ENCODE data around the gene PLEKHA1.

PLEKHA1 gene

GRCh38 chr10:122390271-122390670 lies 15.8 kb downstream of the PLEKHA1 start:
- no peaks in the 10 kb centered on the region for H3K36me3 ChIP-seq (ENCODE audit: low read length)
- no peaks in the 10 kb centered on the region for H3K79me2 ChIP-seq (ENCODE audit: insufficient read depth, low read length)
- no peak overlapping the region for H3K4me3 ChIP-seq (ENCODE audit: insufficient read depth, low read length, poor library complexity, severe bottlenecking)
- H4K20me1 ChIP-seq (ENCODE audit: low read depth, low read length): no peaks in the 10 kb centered on the region; the same call in 1 of the 2 replicates
- H3K27me3 ChIP-seq (ENCODE audit: low read length): 0 out of 2 replicates have a peak, but pooled peaks cover 2% of the 10 kb centered on the region
- no peak for TF ChIP-seq EZH2phosphoT487 (conservative IDR thresholded peaks at IDR 0.05; ENCODE audit: low read length)
- TF ChIP-seq CTCF (IDR thresholded peaks at IDR 0.05; ENCODE audit: insufficient read depth, low read length, poor library complexity, severe bottlenecking): no peak
- no peaks in the 10 kb centered on the region for H3K9me2 ChIP-seq (replicated peaks; ENCODE audit: insufficient read depth, low read length)
- H2AFZ ChIP-seq (ENCODE audit: low read depth, low read length, severe bottlenecking): no peak overlapping the region
- H3K27ac ChIP-seq (ENCODE audit: low read depth, low read length): no peak overlapping the region
- H3K9me3 ChIP-seq (ENCODE audit: insufficient read depth, low read length): no peaks in the 10 kb centered on the region
- no peak overlapping the region for H3K4me2 ChIP-seq (ENCODE audit: low read depth, low read length, poor library complexity, severe bottlenecking)
- no peaks in the 10 kb centered on the region for H3F3A ChIP-seq (ENCODE audit: insufficient read depth)
- H3K9ac ChIP-seq (ENCODE audit: low read length): no peak overlapping the region

- Histone ChIP-seq H3K79me2 (ENCODE audit: insufficient read depth, low read length) (no peaks in the 10 kb centered on the region), H3F3A (ENCODE audit: insufficient read depth) (no peaks in the 10 kb centered on the region), H3K4me2 (ENCODE audit: low read depth, low read length, poor library complexity, severe bottlenecking) (no peak overlapping the region)
Observed at GRCh38 chr10:122390679-122391078, 16.2 kb downstream of the PLEKHA1 start.

GRCh38 chr10:122391875-122392274 lies 17.4 kb downstream of the PLEKHA1 start:
- Histone ChIP-seq H3K27me3 (ENCODE audit: low read length) (no peaks in the 10 kb centered on the region), H3K9ac (ENCODE audit: low read length) (no peak overlapping the region), H3K36me3 (ENCODE audit: low read length) (no peaks in the 10 kb centered on the region), H3K4me3 (ENCODE audit: insufficient read depth, low read length, poor library complexity, severe bottlenecking) (no peak overlapping the region), H4K20me1 (ENCODE audit: low read depth, low read length) (no peaks in the 10 kb centered on the region; the same call in 1 of the 2 replicates), H3F3A (ENCODE audit: insufficient read depth) (no peaks in the 10 kb centered on the region), H3K27ac (ENCODE audit: low read depth, low read length) (no peak overlapping the region), H3K4me2 (ENCODE audit: low read depth, low read length, poor library complexity, severe bottlenecking) (no peak overlapping the region), H2AFZ (ENCODE audit: low read depth, low read length, severe bottlenecking) (no peak overlapping the region), H3K9me3 (ENCODE audit: insufficient read depth, low read length) (no peaks in the 10 kb centered on the region), H3K79me2 (ENCODE audit: insufficient read depth, low read length) (no peaks in the 10 kb centered on the region), H3K9me2 (replicated peaks; ENCODE audit: insufficient read depth, low read length) (no peaks in the 10 kb centered on the region)
- TF ChIP-seq EZH2phosphoT487 (conservative IDR thresholded peaks at IDR 0.05; ENCODE audit: low read length) (no peak), CTCF (IDR thresholded peaks at IDR 0.05; ENCODE audit: insufficient read depth, low read length, poor library complexity, severe bottlenecking) (no peak)

More at GRCh38 chr10:122390679-122391078, 16.2 kb downstream of the PLEKHA1 start:
- H3K27ac ChIP-seq (ENCODE audit: low read depth, low read length): no peak overlapping the region
- H3K9me3 ChIP-seq (ENCODE audit: insufficient read depth, low read length): no peaks in the 10 kb centered on the region
- no peak overlapping the region for H2AFZ ChIP-seq (ENCODE audit: low read depth, low read length, severe bottlenecking)
- H3K9me2 ChIP-seq (replicated peaks; ENCODE audit: insufficient read depth, low read length): no peaks in the 10 kb centered on the region
- no peak overlapping the region for H3K4me3 ChIP-seq (ENCODE audit: insufficient read depth, low read length, poor library complexity, severe bottlenecking)
- H4K20me1 ChIP-seq (ENCODE audit: low read depth, low read length): no peaks in the 10 kb centered on the region; the same call in 1 of the 2 replicates
- no peaks in the 10 kb centered on the region for H3K36me3 ChIP-seq (ENCODE audit: low read length)
- 0 out of 2 replicates have a peak, but pooled peaks cover 2% of the 10 kb centered on the region for H3K27me3 ChIP-seq (ENCODE audit: low read length)
- TF ChIP-seq CTCF (IDR thresholded peaks at IDR 0.05; ENCODE audit: insufficient read depth, low read length, poor library complexity, severe bottlenecking): no peak
- TF ChIP-seq EZH2phosphoT487 (conservative IDR thresholded peaks at IDR 0.05; ENCODE audit: low read length): no peak
- no peak overlapping the region for H3K9ac ChIP-seq (ENCODE audit: low read length)

Measured in SU-DHL-6 (cell line).